Vagina (tissue), 2 donors: Measurements from ENCODE around the gene THAP8. TPM values are rescaled to one million over a fixed set of nuclear protein-coding genes. Genes with fewer than 3 reads are reported as not detected.

Source experiments
- DNase-seq, 2 donors: peaks; one replicate each; pipeline ENCODE4 v3.0.0-alpha.2; 2017; ENCODE audit errors: extremely low spot score in 2 of 2
- H3K27ac ChIP-seq: fragments of 200-600 bp; sonication (generic); one replicate; pipeline ENCODE4 v1.5.1; 2019
- H3K27me3 ChIP-seq: fragments of 200-600 bp; sonication (generic); one replicate; pipeline ENCODE4 v1.5.1; 2019
- H3K36me3 ChIP-seq, 2 donors: fragments of 200-600 bp; sonication (generic); one replicate each; pipeline ENCODE4 v1.5.1; 2017 to 2019
- H3K4me1 ChIP-seq: fragments of 200-600 bp; sonication (generic); one replicate; pipeline ENCODE4 v1.5.1; 2019
- H3K4me3 ChIP-seq, 2 donors: fragments of 200-600 bp; sonication (generic); 1 replicate in 1 of 2; 2 replicates in 1 of 2; pipeline ENCODE4 v1.5.1; 2016 to 2019
- H3K9me3 ChIP-seq: fragments of 200-600 bp; sonication (generic); one replicate; pipeline ENCODE4 v1.5.1; 2019
- CTCF ChIP-seq, 3 experiments: fragments of 450-650 bp in 2 of 3; fragments of 200-600 bp in 1 of 3; sonication (generic) in 1 of 3; IDR thresholded peaks; one replicate each; pipeline ENCODE4 v1.5.1; 2017 to 2019; ENCODE audit warnings: antibody characterized with exemption in 3 of 3, mild to moderate bottlenecking in 2 of 3, moderate library complexity in 2 of 3
- POLR2A ChIP-seq, 2 donors: fragments of 450-650 bp; IDR thresholded peaks; one replicate each; pipeline ENCODE4 v1.6.1; 2017; ENCODE audit warnings: antibody characterized with exemption in 2 of 2, mild to moderate bottlenecking in 2 of 2, moderate library complexity in 2 of 2
- POLR2AphosphoS5 ChIP-seq, 2 donors: sonication (generic); formaldehyde crosslinking; IDR thresholded peaks; one replicate each; pipeline ENCODE4 v1.9.0; 2017; ENCODE audit warnings: antibody characterized with exemption in 2 of 2, mild to moderate bottlenecking in 2 of 2, low read depth in 1 of 2; ENCODE audit not compliant: insufficient read depth in 1 of 2
- intact Hi-C: fragments of 100-400 bp; cut with DNase I; formaldehyde crosslinking; loops from one replicate; pipeline ENCODE4 v1.15.1; 2023
- total RNA-seq: library from RNA; depleted of rRNA; stranded (reverse); fragments of >200 nt; gene quantifications from one replicate; pipeline ENCODE4 v1.2.3, GENCODE V29; 2016

The THAP8 gene
- total RNA-seq, 1 donor from 2014 or later, result 12.0 TPM

GRCh38 chr19:35986664-35987570, 67.2 kb downstream of the THAP8 start:
- H3K27me3 ChIP-seq, result no peaks in the 10 kb centered on the region
- DNase-seq, result no peak
- intact Hi-C loops, result no loop called here

GRCh38 chr19:35986111-35986510, 68.0 kb downstream of the THAP8 start:
- H3K4me3 ChIP-seq, result no peak overlapping the region
- TF ChIP-seq CTCF (IDR thresholded peaks at IDR 0.05) (no peak), POLR2A (IDR thresholded peaks at IDR 0.05) (no peak), POLR2AphosphoS5 (IDR thresholded peaks at IDR 0.05; ENCODE audit: insufficient read depth in 1 of 2, low read depth in 1 of 2) (no peak)
- H3K27ac ChIP-seq, result no peak overlapping the region
- no peaks in the 10 kb centered on the region for H3K9me3 ChIP-seq
- DNase-seq, result no peak
- peaks cover 11% of the 10 kb centered on the region for H3K4me1 ChIP-seq
- intact Hi-C loops, result no loop called here
- no peaks in the 10 kb centered on the region for H3K27me3 ChIP-seq
- no peaks in the 10 kb centered on the region for H3K36me3 ChIP-seq

More at GRCh38 chr19:35986664-35987570, 67.2 kb downstream of the THAP8 start:
- Histone ChIP-seq H3K27ac (no peak overlapping the region), H3K36me3 (no peaks in the 10 kb centered on the region), H3K4me1 (peaks cover 11% of the 10 kb centered on the region), H3K9me3 (no peaks in the 10 kb centered on the region), H3K4me3 (peak overlapping the region; percentile 33 to 42)
- no peak for TF ChIP-seq CTCF (IDR thresholded peaks at IDR 0.05)
- TF ChIP-seq POLR2AphosphoS5 (IDR thresholded peaks at IDR 0.05; ENCODE audit: insufficient read depth in 1 of 2, low read depth in 1 of 2), result no peak
- no peak for TF ChIP-seq POLR2A (IDR thresholded peaks at IDR 0.05)

Other genes with a start within 250 kb of the THAP8 start
- gene PRODH2, start 241.4 kb downstream of the THAP8 start, total RNA-seq, result not detected
- gene NPHS1, start 201.8 kb downstream of the THAP8 start, total RNA-seq, result not detected
- not detected for gene KIRREL2, start 197.4 kb downstream of the THAP8 start, total RNA-seq
- gene APLP1, start 185.7 kb downstream of the THAP8 start, total RNA-seq, result 1.5 TPM
- 15.7 TPM for gene NFKBID, start 153.7 kb downstream of the THAP8 start, total RNA-seq
- 9.1 TPM for gene HCST, start 151.8 kb downstream of the THAP8 start, total RNA-seq
- gene TYROBP, start 146.0 kb downstream of the THAP8 start, total RNA-seq, result 68.5 TPM
- gene LRFN3, start 117.9 kb downstream of the THAP8 start, total RNA-seq, result 9.1 TPM
- gene SDHAF1, start 59.1 kb downstream of the THAP8 start, total RNA-seq, result 46.9 TPM
- 2.0 TPM for gene SYNE4, start 45.5 kb downstream of the THAP8 start, total RNA-seq
- 21.9 TPM for gene ALKBH6, start 40.1 kb downstream of the THAP8 start, total RNA-seq
- 31.9 TPM for gene CLIP3, start 21.4 kb downstream of the THAP8 start, total RNA-seq
- gene WDR62, start 612 bp upstream of the THAP8 start, total RNA-seq, result 2.5 TPM
- gene OVOL3, start 56.9 kb upstream of the THAP8 start, total RNA-seq, result not detected
- 108 TPM for gene POLR2I, start 60.6 kb upstream of the THAP8 start, total RNA-seq
- 105 TPM for gene TBCB, start 61.2 kb upstream of the THAP8 start, total RNA-seq
- 181 TPM for gene CAPNS1, start 85.8 kb upstream of the THAP8 start, total RNA-seq
- 33.1 TPM for gene COX7A1, start 98.2 kb upstream of the THAP8 start, total RNA-seq
- gene ZNF565, start 160.4 kb upstream of the THAP8 start, total RNA-seq, result 3.9 TPM
- 42.2 TPM for gene ZNF146, start 160.8 kb upstream of the THAP8 start, total RNA-seq